T-helper 1 cell treated with Interleukin-12 subunit alpha and Interleukin-12 subunit beta and Interleukin-4 antibody, amounts not matched to agents 30 μg/mL and 1 μg/mL, for 36 hours (primary cell): Measurements from ENCODE around the gene B4GALNT4.
"Not testable (repeated sequence)": the region's sequence is repeated elsewhere in the genome, so short reads cannot be mapped to it uniquely, and the experiment has no call there.

Experiments
- H3K27ac Mint-ChIP-seq: one replicate; pipeline ENCODE4 v1.8.0; 2021; ENCODE audit warnings: mild to moderate bottlenecking, mixed read lengths
- H3K27me3 Mint-ChIP-seq: one replicate; pipeline ENCODE4 v1.8.0; 2021; ENCODE audit warnings: low read depth, mixed read lengths
- H3K36me3 Mint-ChIP-seq: one replicate; pipeline ENCODE4 v1.8.0; 2021; ENCODE audit warnings: low read depth, mixed read lengths
- H3K4me1 Mint-ChIP-seq: one replicate; pipeline ENCODE4 v1.8.0; 2021; ENCODE audit warnings: low read depth, mixed read lengths
- H3K4me3 Mint-ChIP-seq: one replicate; pipeline ENCODE4 v1.8.0; 2021; ENCODE audit warnings: mild to moderate bottlenecking, moderate library complexity, mixed read lengths
- H3K9me3 Mint-ChIP-seq: one replicate; pipeline ENCODE4 v1.8.0; 2021; ENCODE audit warnings: mixed read lengths

B4GALNT4 gene

GRCh38 chr11:362642-363442 lies 6.5 kb upstream of the B4GALNT4 start:
- Mint-ChIP-seq H3K27ac (no peak overlapping the region), H3K27me3 (peaks cover 21% of the 10 kb centered on the region), H3K9me3 (peaks cover 5% of the 10 kb centered on the region), H3K36me3 (no peaks in the 10 kb centered on the region), H3K4me1 (peaks cover 6% of the 10 kb centered on the region), H3K4me3 (no peak overlapping the region)

GRCh38 chr11:363443-363805 lies 5.9 kb upstream of the B4GALNT4 start:
- H3K36me3 Mint-ChIP-seq, H3K4me1 Mint-ChIP-seq, H3K27ac Mint-ChIP-seq, H3K9me3 Mint-ChIP-seq, H3K4me3 Mint-ChIP-seq: not testable (repeated sequence)
- peaks cover 27% of the 10 kb centered on the region for H3K27me3 Mint-ChIP-seq

- Mint-ChIP-seq H3K4me1 (peaks cover 10% of the 10 kb centered on the region), H3K27me3 (peaks cover 30% of the 10 kb centered on the region), H3K36me3 (no peaks in the 10 kb centered on the region), H3K9me3 (peaks cover 5% of the 10 kb centered on the region), H3K4me3 (no peak overlapping the region), H3K27ac (no peak overlapping the region)
Measured at GRCh38 chr11:363948-364761, 5.1 kb upstream of the B4GALNT4 start.

- Mint-ChIP-seq H3K4me3 (no peak overlapping the region), H3K27me3 (peaks cover 30% of the 10 kb centered on the region), H3K27ac (no peak overlapping the region), H3K9me3 (peaks cover 5% of the 10 kb centered on the region), H3K4me1 (peaks cover 6% of the 10 kb centered on the region), H3K36me3 (no peaks in the 10 kb centered on the region)
Measured at GRCh38 chr11:364991-365725, 4.1 kb upstream of the B4GALNT4 start.

- Mint-ChIP-seq H3K27me3 (peaks cover 37% of the 10 kb centered on the region), H3K4me1 (peaks cover 6% of the 10 kb centered on the region), H3K4me3 (no peak overlapping the region), H3K27ac (no peak overlapping the region), H3K36me3 (no peaks in the 10 kb centered on the region), H3K9me3 (peaks cover 5% of the 10 kb centered on the region)
Measured at GRCh38 chr11:365831-366230, 3.5 kb upstream of the B4GALNT4 start.

GRCh38 chr11:367956-368413 lies 1.3 kb upstream of the B4GALNT4 start:
- H3K27me3 Mint-ChIP-seq, result peaks cover 43% of the 10 kb centered on the region
- H3K27ac Mint-ChIP-seq, result peak overlapping the region; percentile 11
- H3K4me3 Mint-ChIP-seq, result peak overlapping the region; percentile 70
- H3K36me3 Mint-ChIP-seq, result no peaks in the 10 kb centered on the region
- peaks cover 6% of the 10 kb centered on the region for H3K4me1 Mint-ChIP-seq
- H3K9me3 Mint-ChIP-seq, result no peaks in the 10 kb centered on the region

- no peak overlapping the region for H3K27ac Mint-ChIP-seq
- H3K4me1 Mint-ChIP-seq, result peaks cover 6% of the 10 kb centered on the region
- H3K9me3 Mint-ChIP-seq, result no peaks in the 10 kb centered on the region
- peak overlapping the region; percentile 85 for H3K4me3 Mint-ChIP-seq
- peaks cover 43% of the 10 kb centered on the region for H3K27me3 Mint-ChIP-seq
- H3K36me3 Mint-ChIP-seq, result no peaks in the 10 kb centered on the region
Measured at GRCh38 chr11:368414-369335, 624 bp upstream of the B4GALNT4 start.

- peaks cover 6% of the 10 kb centered on the region for H3K4me1 Mint-ChIP-seq
- H3K27me3 Mint-ChIP-seq, result peaks cover 43% of the 10 kb centered on the region
- H3K4me3 Mint-ChIP-seq, result peak overlapping the region; percentile 38
- no peaks in the 10 kb centered on the region for H3K9me3 Mint-ChIP-seq
- H3K27ac Mint-ChIP-seq, result no peak overlapping the region
- no peaks in the 10 kb centered on the region for H3K36me3 Mint-ChIP-seq
Measured at GRCh38 chr11:370070-370941, 1.0 kb downstream of the B4GALNT4 start.

- H3K4me3 Mint-ChIP-seq, result no peak overlapping the region
- no peaks in the 10 kb centered on the region for H3K36me3 Mint-ChIP-seq
- H3K4me1 Mint-ChIP-seq, result peaks cover 6% of the 10 kb centered on the region
- H3K9me3 Mint-ChIP-seq, result no peaks in the 10 kb centered on the region
- H3K27me3 Mint-ChIP-seq, result peaks cover 39% of the 10 kb centered on the region
- H3K27ac Mint-ChIP-seq, result no peak overlapping the region
Measured at GRCh38 chr11:371051-371450, 1.8 kb downstream of the B4GALNT4 start.

GRCh38 chr11:371716-372590 lies 2.7 kb downstream of the B4GALNT4 start:
- peaks cover 6% of the 10 kb centered on the region for H3K4me1 Mint-ChIP-seq
- H3K9me3 Mint-ChIP-seq, result no peaks in the 10 kb centered on the region
- H3K27me3 Mint-ChIP-seq, result peaks cover 34% of the 10 kb centered on the region
- H3K4me3 Mint-ChIP-seq, result no peak overlapping the region
- H3K36me3 Mint-ChIP-seq, result no peaks in the 10 kb centered on the region
- no peak overlapping the region for H3K27ac Mint-ChIP-seq

GRCh38 chr11:372809-373715 lies 3.8 kb downstream of the B4GALNT4 start:
- Mint-ChIP-seq H3K4me3 (no peak overlapping the region), H3K27ac (no peak overlapping the region), H3K27me3 (peaks cover 23% of the 10 kb centered on the region), H3K9me3 (no peaks in the 10 kb centered on the region), H3K4me1 (peaks cover 2% of the 10 kb centered on the region), H3K36me3 (no peaks in the 10 kb centered on the region)
